ENCODE results near the gene CHST9.

The CHST9 gene

GRCh38 chr18:26922313-26922712 lies 262.8 kb downstream of the CHST9 start:
- TF ChIP-seq CTCF (IDR thresholded peaks at IDR 0.05; ENCODE audit: low read depth, low read length) = no peak
- H3K4me3 ChIP-seq (ENCODE audit: low read depth, low read length) = no peak overlapping the region

- H3K4me3 ChIP-seq (ENCODE audit: low read depth, low read length) = no peak overlapping the region
- TF ChIP-seq CTCF (IDR thresholded peaks at IDR 0.05; ENCODE audit: low read depth, low read length) = no peak
These were observed 264.5 kb downstream of the CHST9 start for GRCh38 chr18:26920644-26921043.

GRCh38 chr18:26919627-26920026 lies 265.5 kb downstream of the CHST9 start:
- H3K4me3 ChIP-seq (ENCODE audit: low read depth, low read length) = no peak overlapping the region
- no peak for TF ChIP-seq CTCF (IDR thresholded peaks at IDR 0.05; ENCODE audit: low read depth, low read length)

GRCh38 chr18:26919201-26919600 lies 265.9 kb downstream of the CHST9 start:
- no peak overlapping the region for H3K4me3 ChIP-seq (ENCODE audit: low read depth, low read length)
- TF ChIP-seq CTCF (IDR thresholded peaks at IDR 0.05; ENCODE audit: low read depth, low read length) = no peak

- TF ChIP-seq CTCF (IDR thresholded peaks at IDR 0.05; ENCODE audit: low read depth, low read length) = no peak
- H3K4me3 ChIP-seq (ENCODE audit: low read depth, low read length) = no peak overlapping the region
These were observed 273.3 kb downstream of the CHST9 start for GRCh38 chr18:26911840-26912239.

GRCh38 chr18:26909599-26910290 lies 275.4 kb downstream of the CHST9 start:
- TF ChIP-seq CTCF (IDR thresholded peaks at IDR 0.05; ENCODE audit: low read depth, low read length) = no peak
- H3K4me3 ChIP-seq (ENCODE audit: low read depth, low read length) = no peak overlapping the region

- H3K4me3 ChIP-seq (ENCODE audit: low read depth, low read length) = no peak overlapping the region
- TF ChIP-seq CTCF (IDR thresholded peaks at IDR 0.05; ENCODE audit: low read depth, low read length) = no peak
These were observed 276.2 kb downstream of the CHST9 start for GRCh38 chr18:26908906-26909305.

All from WI38 (cell line).